ENCODE measurements around the gene RSRC1.

DNA sequence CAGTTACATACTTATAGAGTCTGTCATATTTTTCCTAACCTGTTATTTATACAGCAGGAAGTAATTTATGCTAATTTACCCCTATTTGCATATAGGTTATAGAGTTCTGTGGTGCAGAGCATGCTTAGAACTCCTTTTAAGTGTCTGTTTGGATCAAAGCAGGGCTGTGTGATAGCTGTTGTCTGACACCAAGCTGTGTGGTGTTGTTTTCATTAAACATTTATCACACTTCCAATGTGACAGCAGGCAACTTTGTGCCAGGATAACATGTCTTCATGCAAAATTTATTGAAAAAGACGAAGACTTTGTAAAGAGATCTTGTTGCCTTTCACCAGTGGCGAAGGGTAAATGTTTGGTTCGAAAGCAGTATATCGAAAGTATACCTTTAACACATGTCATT, 100.2 kb downstream of the RSRC1 start:
- TF ChIP-seq, protein P1, sequence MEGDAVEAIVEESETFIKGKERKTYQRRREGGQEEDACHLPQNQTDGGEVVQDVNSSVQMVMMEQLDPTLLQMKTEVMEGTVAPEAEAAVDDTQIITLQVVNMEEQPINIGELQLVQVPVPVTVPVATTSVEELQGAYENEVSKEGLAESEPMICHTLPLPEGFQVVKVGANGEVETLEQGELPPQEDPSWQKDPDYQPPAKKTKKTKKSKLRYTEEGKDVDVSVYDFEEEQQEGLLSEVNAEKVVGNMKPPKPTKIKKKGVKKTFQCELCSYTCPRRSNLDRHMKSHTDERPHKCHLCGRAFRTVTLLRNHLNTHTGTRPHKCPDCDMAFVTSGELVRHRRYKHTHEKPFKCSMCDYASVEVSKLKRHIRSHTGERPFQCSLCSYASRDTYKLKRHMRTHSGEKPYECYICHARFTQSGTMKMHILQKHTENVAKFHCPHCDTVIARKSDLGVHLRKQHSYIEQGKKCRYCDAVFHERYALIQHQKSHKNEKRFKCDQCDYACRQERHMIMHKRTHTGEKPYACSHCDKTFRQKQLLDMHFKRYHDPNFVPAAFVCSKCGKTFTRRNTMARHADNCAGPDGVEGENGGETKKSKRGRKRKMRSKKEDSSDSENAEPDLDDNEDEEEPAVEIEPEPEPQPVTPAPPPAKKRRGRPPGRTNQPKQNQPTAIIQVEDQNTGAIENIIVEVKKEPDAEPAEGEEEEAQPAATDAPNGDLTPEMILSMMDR (conservative IDR thresholded peaks at IDR 0.05): no peak
- TF ChIP-seq EZH2 (IDR thresholded peaks at IDR 0.05; ENCODE audit: low read depth): no peak

Measured in PC-9 (cell line).